ENCODE results near the gene ELAVL4.

The ELAVL4 gene

GRCh38 chr1:50218344-50219120, 109.8 kb downstream of the ELAVL4 start:
- no peak overlapping the region for H3K4me3 ChIP-seq (ENCODE audit: control insufficient read depth, low read depth, low read length)
- DNase-seq (ENCODE audit: low read depth), result no peak
- no peak for TF ChIP-seq CTCF (conservative IDR thresholded peaks at IDR 0.05; ENCODE audit: control insufficient read depth, insufficient read depth, low read depth, low read length)

- DNase-seq (ENCODE audit: low read depth), result no peak
- H3K4me3 ChIP-seq (ENCODE audit: control insufficient read depth, low read depth, low read length), result no peak overlapping the region
- TF ChIP-seq CTCF (conservative IDR thresholded peaks at IDR 0.05; ENCODE audit: control insufficient read depth, insufficient read depth, low read depth, low read length), result no peak
Measured at GRCh38 chr1:50228871-50229384, 120.2 kb downstream of the ELAVL4 start.

GRCh38 chr1:50231209-50231608, 122.5 kb downstream of the ELAVL4 start:
- H3K4me3 ChIP-seq (ENCODE audit: control insufficient read depth, low read depth, low read length), result no peak overlapping the region
- TF ChIP-seq CTCF (conservative IDR thresholded peaks at IDR 0.05; ENCODE audit: control insufficient read depth, insufficient read depth, low read depth, low read length), result no peak
- no peak for DNase-seq (ENCODE audit: low read depth)

- H3K4me3 ChIP-seq (ENCODE audit: control insufficient read depth, low read depth, low read length), result no peak overlapping the region
- no peak for DNase-seq (ENCODE audit: low read depth)
- TF ChIP-seq CTCF (conservative IDR thresholded peaks at IDR 0.05; ENCODE audit: control insufficient read depth, insufficient read depth, low read depth, low read length), result no peak
Measured at GRCh38 chr1:50232336-50232735, 123.6 kb downstream of the ELAVL4 start.

GRCh38 chr1:50236656-50237055, 127.9 kb downstream of the ELAVL4 start:
- no peak overlapping the region for H3K4me3 ChIP-seq (ENCODE audit: control insufficient read depth, low read depth, low read length)
- no peak for DNase-seq (ENCODE audit: low read depth)
- no peak for TF ChIP-seq CTCF (conservative IDR thresholded peaks at IDR 0.05; ENCODE audit: control insufficient read depth, insufficient read depth, low read depth, low read length)

GRCh38 chr1:50237056-50237455, 128.3 kb downstream of the ELAVL4 start:
- no peak for DNase-seq (ENCODE audit: low read depth)
- no peak overlapping the region for H3K4me3 ChIP-seq (ENCODE audit: control insufficient read depth, low read depth, low read length)
- TF ChIP-seq CTCF (conservative IDR thresholded peaks at IDR 0.05; ENCODE audit: control insufficient read depth, insufficient read depth, low read depth, low read length), result no peak
